Peyer's patch (tissue), 4 donors: ENCODE data around the gene RBFA. TPM values are rescaled to one million over a fixed set of nuclear protein-coding genes. Genes with fewer than 3 reads are reported as not detected.
A peak's percentile ranks its signal among the peaks of the same experiment; 100 is the strongest.
"Not testable (repeated sequence)": the region's sequence is repeated elsewhere in the genome, so short reads cannot be mapped to it uniquely, and the experiment has no call there.

Experiments
- DNase-seq, 3 donors: peaks; one replicate each; pipeline ENCODE4 v3.0.0-alpha.2; 2017 to 2019
- H3K27ac ChIP-seq, 4 donors: fragments of 200-600 bp; sonication (generic); one replicate each; pipeline ENCODE4 v1.5.1; 2016 to 2019
- H3K27me3 ChIP-seq, 2 donors: fragments of 200-600 bp; sonication (generic); one replicate each; pipeline ENCODE4 v1.5.1; 2019
- H3K36me3 ChIP-seq, 3 donors: fragments of 200-600 bp; sonication (generic); one replicate each; pipeline ENCODE4 v1.5.1; 2016 to 2019
- H3K4me1 ChIP-seq, 4 donors: fragments of 200-600 bp; sonication (generic); one replicate each; pipeline ENCODE4 v1.5.1; 2016 to 2019
- H3K4me3 ChIP-seq, 4 donors: fragments of 200-600 bp; sonication (generic); 1 replicate in 3 of 4; 2 replicates in 1 of 4; pipeline ENCODE4 v1.5.1; 2016 to 2019; ENCODE audit warnings: mild to moderate bottlenecking in 1 of 4
- H3K9me3 ChIP-seq, 4 donors: fragments of 200-600 bp; sonication (generic); one replicate each; pipeline ENCODE4 v1.5.1; 2016 to 2019; ENCODE audit warnings: mild to moderate bottlenecking in 1 of 4
- POLR2A ChIP-seq, 2 donors: fragments of 450-650 bp; IDR thresholded peaks; one replicate each; pipeline ENCODE4 v1.5.1; 2017; ENCODE audit warnings: antibody characterized with exemption in 2 of 2, mild to moderate bottlenecking in 2 of 2, moderate library complexity in 2 of 2
- total RNA-seq, 4 donors: library from RNA; depleted of rRNA; stranded (reverse); fragments of >200 nt; gene quantifications; one replicate each; pipeline ENCODE4 v1.1.0, GENCODE V29; 2016
- TF ChIP-seq, protein P1 (sequence below), 6 experiments: fragments of 450-650 bp in 4 of 6; fragments of 200-600 bp in 2 of 6; sonication (generic) in 1 of 6; IDR thresholded peaks; one replicate each; pipeline ENCODE4 v1.5.1; 2017 to 2019; ENCODE audit warnings: antibody characterized with exemption in 6 of 6, mild to moderate bottlenecking in 3 of 6, moderate library complexity in 1 of 6

Gene RBFA
- total RNA-seq, 4 donors from 2014 or later = 2.5 to 20.8 (median 13.6) TPM

DNA sequence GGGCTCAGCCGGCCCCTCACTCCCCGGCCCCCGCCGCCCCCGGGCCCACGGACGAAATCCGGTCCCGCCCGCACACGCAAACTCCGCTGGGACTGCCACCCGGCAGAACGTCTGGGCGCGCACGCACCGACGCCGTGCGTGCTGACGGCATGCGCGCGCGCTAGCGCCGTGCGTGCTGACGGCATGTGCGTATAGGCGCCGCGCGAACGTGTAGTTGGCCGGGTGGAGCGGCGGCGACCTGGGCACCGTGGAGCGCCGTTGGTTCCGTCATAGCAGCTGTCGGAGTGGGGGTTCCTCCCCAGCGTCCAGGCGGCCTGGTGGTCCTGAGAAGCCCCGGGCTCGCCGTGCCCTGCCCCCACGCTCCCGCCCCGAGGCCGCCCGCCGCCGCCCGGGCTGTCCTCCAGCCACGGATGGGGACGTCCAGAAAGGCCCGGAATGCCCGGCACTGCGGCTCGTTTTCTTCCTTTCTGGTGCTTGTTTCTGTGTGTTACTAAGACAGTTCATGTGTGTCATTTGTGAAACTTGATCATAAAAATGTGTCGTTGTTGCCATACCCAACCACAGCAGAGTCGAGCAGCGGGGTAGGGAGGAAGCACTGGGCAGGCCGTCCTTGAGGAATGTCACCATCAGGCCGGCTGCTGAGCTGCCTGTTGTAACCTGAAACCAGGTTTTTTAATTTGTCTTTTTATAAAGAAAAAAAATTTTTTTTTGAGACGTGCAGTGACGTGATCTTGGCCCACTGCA, 45.6 kb upstream of the RBFA start, which contains the start of gene TXNL4A:
Gene TXNL4A, minus strand, starts transcription at position 113 of the 744 bp plus-strand sequence. CDS start 171 bp downstream, outside the sequence.
- Histone ChIP-seq H3K4me3 (peak within 1 kb of the TSS; percentile 85 to 97 (median 92)), H3K27ac (peak within 1 kb of the TSS; percentile 94 to 96 (median 94)), H3K9me3 (peaks cover 0 to 3% (median 0%) of the 10 kb centered on the region in 4 donors), H3K4me1 (peaks cover 0 to 20% (median 7%) of the 10 kb centered on the region in 4 donors), H3K27me3 (no peaks in the 10 kb centered on the region), H3K36me3 (no peaks in the 10 kb centered on the region)
- DNase-seq = peak; percentile 81 to 94 (median 91)
- TF ChIP-seq POLR2A (IDR thresholded peaks at IDR 0.05) = peak; percentile 73 to 82
- TF ChIP-seq, protein P1, sequence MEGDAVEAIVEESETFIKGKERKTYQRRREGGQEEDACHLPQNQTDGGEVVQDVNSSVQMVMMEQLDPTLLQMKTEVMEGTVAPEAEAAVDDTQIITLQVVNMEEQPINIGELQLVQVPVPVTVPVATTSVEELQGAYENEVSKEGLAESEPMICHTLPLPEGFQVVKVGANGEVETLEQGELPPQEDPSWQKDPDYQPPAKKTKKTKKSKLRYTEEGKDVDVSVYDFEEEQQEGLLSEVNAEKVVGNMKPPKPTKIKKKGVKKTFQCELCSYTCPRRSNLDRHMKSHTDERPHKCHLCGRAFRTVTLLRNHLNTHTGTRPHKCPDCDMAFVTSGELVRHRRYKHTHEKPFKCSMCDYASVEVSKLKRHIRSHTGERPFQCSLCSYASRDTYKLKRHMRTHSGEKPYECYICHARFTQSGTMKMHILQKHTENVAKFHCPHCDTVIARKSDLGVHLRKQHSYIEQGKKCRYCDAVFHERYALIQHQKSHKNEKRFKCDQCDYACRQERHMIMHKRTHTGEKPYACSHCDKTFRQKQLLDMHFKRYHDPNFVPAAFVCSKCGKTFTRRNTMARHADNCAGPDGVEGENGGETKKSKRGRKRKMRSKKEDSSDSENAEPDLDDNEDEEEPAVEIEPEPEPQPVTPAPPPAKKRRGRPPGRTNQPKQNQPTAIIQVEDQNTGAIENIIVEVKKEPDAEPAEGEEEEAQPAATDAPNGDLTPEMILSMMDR (IDR thresholded peaks at IDR 0.05) = no peak

DNA sequence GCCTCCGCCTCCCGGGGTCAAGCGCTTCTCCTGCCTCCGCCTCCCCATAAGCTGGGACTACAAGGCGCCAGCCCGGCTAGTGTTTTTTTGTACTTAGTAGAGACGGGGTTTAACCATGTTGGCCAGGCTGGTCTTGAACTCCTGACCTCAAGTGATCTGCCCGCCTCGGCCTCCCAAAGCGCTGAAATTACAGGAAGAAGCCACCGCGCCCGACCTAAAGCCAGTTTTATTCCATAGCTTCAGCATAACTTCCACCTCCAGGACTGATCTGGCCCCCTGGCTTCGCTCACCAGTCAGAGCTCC, 45.1 kb upstream of the RBFA start:
- DNase-seq = no peak
- Histone ChIP-seq H3K27ac (peak overlapping the region in 3 of 4 donors; percentile 94 to 96 (median 94)), H3K9me3 (peaks cover 0 to 3% (median 0%) of the 10 kb centered on the region in 4 donors), H3K4me1 (peaks cover 0 to 20% (median 7%) of the 10 kb centered on the region in 4 donors), H3K36me3 (no peaks in the 10 kb centered on the region), H3K27me3 (no peaks in the 10 kb centered on the region), H3K4me3 (peak overlapping the region; percentile 85 to 97 (median 92))
- TF ChIP-seq POLR2A (IDR thresholded peaks at IDR 0.05) = no peak
- TF ChIP-seq, protein P1 (IDR thresholded peaks at IDR 0.05) = no peak

DNA sequence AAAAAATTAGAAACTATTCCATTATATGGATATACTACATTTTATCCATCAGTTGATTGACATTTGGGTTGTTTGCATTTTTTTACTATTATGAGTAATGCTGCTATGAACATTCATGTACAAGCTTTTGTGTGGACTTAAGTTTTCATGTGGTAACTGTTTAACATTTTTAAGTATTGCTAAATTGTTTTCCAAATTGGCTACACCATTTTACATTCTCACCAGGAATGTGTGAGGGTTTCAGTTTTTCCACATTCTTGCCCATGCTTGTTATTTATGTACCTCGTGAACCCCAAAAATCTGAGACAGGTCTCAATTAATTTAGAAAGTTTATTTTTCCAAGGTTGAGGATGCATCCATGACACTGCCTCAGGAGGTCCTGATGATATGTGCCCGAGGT, 42.7 kb upstream of the RBFA start:
- Histone ChIP-seq H3K4me3 (no peak overlapping the region), H3K36me3 (no peaks in the 10 kb centered on the region), H3K4me1 (peaks cover 0 to 16% (median 7%) of the 10 kb centered on the region in 4 donors), H3K9me3 (peaks cover 0 to 3% (median 0%) of the 10 kb centered on the region in 4 donors), H3K27me3 (no peaks in the 10 kb centered on the region), H3K27ac (no peak overlapping the region)
- no peak for TF ChIP-seq POLR2A (IDR thresholded peaks at IDR 0.05)
- TF ChIP-seq, protein P1 (IDR thresholded peaks at IDR 0.05) = no peak
- DNase-seq = no peak

DNA sequence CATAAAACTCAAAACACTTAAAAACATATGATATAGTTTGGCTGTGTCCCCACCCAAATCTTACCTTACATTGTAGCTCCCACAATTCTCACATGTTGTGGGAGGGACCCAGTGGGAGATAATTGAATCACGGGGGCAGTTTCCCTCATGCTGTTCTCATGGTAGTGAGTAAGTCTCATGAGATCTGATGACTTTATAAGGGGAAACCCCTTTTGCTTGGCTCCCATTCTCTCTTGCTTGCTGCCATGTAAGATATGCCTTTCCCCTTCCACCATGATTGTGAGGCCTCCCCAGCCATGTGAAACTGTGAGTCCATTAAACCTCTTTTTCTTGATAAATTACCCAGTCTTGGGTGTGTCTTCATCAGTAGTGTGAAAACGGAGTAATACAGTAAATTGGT, 34.5 kb upstream of the RBFA start:
- not testable (repeated sequence) for H3K27ac ChIP-seq, DNase-seq, H3K36me3 ChIP-seq, H3K27me3 ChIP-seq, H3K4me3 ChIP-seq, H3K4me1 ChIP-seq
- peaks cover 0 to 16% (median 6%) of the 10 kb centered on the region in 4 donors for H3K9me3 ChIP-seq

DNA sequence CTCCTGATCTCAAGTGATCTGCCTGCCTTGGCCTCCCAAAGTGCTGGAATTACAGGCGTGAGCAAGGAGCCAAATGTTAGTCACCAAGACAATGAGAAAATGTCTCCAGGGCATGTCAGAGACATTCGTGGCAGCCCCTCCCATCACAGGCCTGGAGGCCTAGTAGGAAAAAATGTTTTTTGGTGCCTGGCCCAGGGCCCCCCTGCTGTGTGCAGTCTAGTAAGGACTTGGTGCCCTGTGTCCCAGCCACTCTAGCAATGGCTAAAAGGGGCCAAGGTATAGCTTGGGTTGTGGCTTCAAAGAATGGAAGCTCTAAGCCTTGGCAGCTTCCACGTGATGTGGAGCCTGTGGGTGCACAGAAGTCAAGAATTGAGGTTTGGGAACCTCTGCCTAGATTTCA, 33.4 kb upstream of the RBFA start:
- no peaks in the 10 kb centered on the region for H3K4me1 ChIP-seq
- no peak for TF ChIP-seq POLR2A (IDR thresholded peaks at IDR 0.05)
- TF ChIP-seq, protein P1 (IDR thresholded peaks at IDR 0.05) = no peak
- H3K27me3 ChIP-seq = no peaks in the 10 kb centered on the region
- H3K27ac ChIP-seq = no peak overlapping the region
- no peaks in the 10 kb centered on the region for H3K36me3 ChIP-seq
- no peak overlapping the region for H3K4me3 ChIP-seq
- DNase-seq = no peak
- H3K9me3 ChIP-seq = peaks cover 0 to 16% (median 6%) of the 10 kb centered on the region in 4 donors

DNA sequence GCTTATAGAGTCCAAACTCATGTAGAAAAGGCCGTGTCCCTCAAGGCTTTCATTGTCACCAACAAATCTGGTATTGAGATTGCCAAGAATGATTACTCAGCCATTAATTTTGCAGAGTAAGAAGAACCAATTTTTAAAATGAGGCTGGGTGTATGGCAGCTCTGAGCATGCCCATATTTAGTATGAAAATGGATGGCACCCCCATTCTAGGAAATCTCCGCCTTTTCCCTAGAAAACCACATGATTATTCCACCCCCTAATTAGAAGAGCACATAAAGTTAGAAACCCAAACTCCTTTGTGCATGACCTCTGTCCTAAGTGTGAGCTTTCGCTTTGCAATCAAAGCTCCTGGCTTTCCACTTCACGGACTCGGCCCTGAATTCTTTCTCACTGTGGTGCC, 31.8 kb upstream of the RBFA start:
- H3K27ac ChIP-seq = no peak overlapping the region
- H3K27me3 ChIP-seq = no peaks in the 10 kb centered on the region
- H3K4me1 ChIP-seq = no peaks in the 10 kb centered on the region
- no peak for DNase-seq
- no peak overlapping the region for H3K4me3 ChIP-seq
- H3K36me3 ChIP-seq = no peaks in the 10 kb centered on the region
- H3K9me3 ChIP-seq = peaks cover 0 to 16% (median 6%) of the 10 kb centered on the region in 4 donors
- TF ChIP-seq, protein P1 (IDR thresholded peaks at IDR 0.05) = no peak
- no peak for TF ChIP-seq POLR2A (IDR thresholded peaks at IDR 0.05)
